Osteoblast (primary cell): ENCODE data around the gene CHN1. TPM values are rescaled to one million over a fixed set of nuclear protein-coding genes. Genes with fewer than 3 reads are reported as not detected.

ENCODE experiments used
- DNase-seq: peaks from one replicate; pipeline ENCODE4 v3.0.0; 2011; ENCODE audit warnings: low spot score, mixed read lengths; ENCODE audit not compliant: insufficient read length; ENCODE audit errors: missing footprints
- H2AFZ ChIP-seq: 2 replicates; pipeline ENCODE4 v1.6.0; 2011; ENCODE audit warnings: mild to moderate bottlenecking, low read length
- H3K27ac ChIP-seq: 2 replicates; pipeline ENCODE4 v1.5.1; 2011; ENCODE audit warnings: mild to moderate bottlenecking, low read depth, low read length, moderate library complexity
- H3K27me3 ChIP-seq: 2 replicates; pipeline ENCODE4 v1.6.0; 2012; ENCODE audit warnings: mild to moderate bottlenecking, control low read depth, inconsistent platforms, low read length, moderate library complexity; ENCODE audit not compliant: insufficient read depth
- H3K36me3 ChIP-seq: 2 replicates; pipeline ENCODE4 v1.5.1; 2011; ENCODE audit warnings: mild to moderate bottlenecking, low read length, control low read depth, moderate library complexity; ENCODE audit not compliant: insufficient read depth
- H3K4me1 ChIP-seq: 2 replicates; pipeline ENCODE4 v1.5.1; 2011; ENCODE audit warnings: mild to moderate bottlenecking, low read length, control low read depth, moderate library complexity; ENCODE audit not compliant: insufficient read depth
- H3K4me2 ChIP-seq: 2 replicates; pipeline ENCODE4 v1.6.0; 2011; ENCODE audit warnings: mild to moderate bottlenecking, low read length; ENCODE audit not compliant: insufficient read depth
- H3K4me3 ChIP-seq: fragments of 200-600 bp; sonication (generic); 3 replicates; pipeline ENCODE4 v1.5.1; 2012; ENCODE audit warnings: mild to moderate bottlenecking, low read length, inconsistent platforms; ENCODE audit not compliant: insufficient read depth
- H3K79me2 ChIP-seq: 2 replicates; pipeline ENCODE4 v1.6.0; 2012; ENCODE audit warnings: mild to moderate bottlenecking, low read length, control low read depth, inconsistent platforms; ENCODE audit not compliant: insufficient read depth
- H3K9me3 ChIP-seq: 2 replicates; pipeline ENCODE4 v1.5.1; 2011; ENCODE audit warnings: low read depth, low read length, control low read depth
- H4K20me1 ChIP-seq: 2 replicates; pipeline ENCODE4 v1.6.0; 2012; ENCODE audit warnings: mild to moderate bottlenecking, low read length, control low read depth; ENCODE audit not compliant: insufficient read depth
- total RNA-seq: library from RNA; depleted of rRNA; stranded (reverse); fragments of >200 nt; gene quantifications from 2 replicates; pipeline ENCODE4 v1.2.3, GENCODE V29; 2012
- TF ChIP-seq, protein P1 (sequence below): IDR thresholded peaks from 2 replicates; pipeline ENCODE4 v1.5.1; 2011; ENCODE audit warnings: mild to moderate bottlenecking, low read depth, low read length, moderate library complexity; ENCODE audit errors: extremely low read depth

Gene CHN1
- total RNA-seq, 1 donor, result 33.7 TPM

DNA sequence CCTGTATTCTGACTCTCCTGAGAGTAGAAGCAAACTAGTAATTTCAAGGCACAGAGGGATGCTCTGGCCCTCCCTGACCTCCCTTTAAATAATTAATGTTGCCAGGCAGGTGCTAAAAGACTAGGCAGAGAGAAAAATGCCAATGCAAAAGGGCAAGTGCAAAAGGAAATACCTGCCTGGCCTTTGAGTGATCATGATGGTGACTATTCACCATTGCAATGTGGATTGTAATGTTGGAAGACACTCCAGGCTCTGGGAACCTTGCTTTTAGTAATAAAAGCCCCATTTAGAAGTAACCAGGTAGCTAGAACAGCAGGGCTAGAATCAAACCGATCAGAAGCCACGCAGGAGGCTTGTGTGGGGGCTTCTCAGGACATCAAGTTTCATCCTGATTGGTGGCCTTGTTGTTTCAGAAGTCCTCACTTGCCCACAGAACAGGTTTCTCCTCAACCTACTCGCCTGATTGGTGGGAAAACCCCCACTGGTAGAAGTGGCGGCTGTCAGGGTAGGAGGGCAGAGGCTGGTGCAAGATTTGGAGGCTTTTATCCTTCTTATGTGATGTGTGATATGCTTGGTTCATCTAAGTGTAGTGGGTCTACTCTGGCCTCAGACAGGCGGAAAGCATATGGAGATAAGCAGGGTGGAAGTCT, 224.9 kb downstream of the CHN1 start:
- TF ChIP-seq, protein P1, sequence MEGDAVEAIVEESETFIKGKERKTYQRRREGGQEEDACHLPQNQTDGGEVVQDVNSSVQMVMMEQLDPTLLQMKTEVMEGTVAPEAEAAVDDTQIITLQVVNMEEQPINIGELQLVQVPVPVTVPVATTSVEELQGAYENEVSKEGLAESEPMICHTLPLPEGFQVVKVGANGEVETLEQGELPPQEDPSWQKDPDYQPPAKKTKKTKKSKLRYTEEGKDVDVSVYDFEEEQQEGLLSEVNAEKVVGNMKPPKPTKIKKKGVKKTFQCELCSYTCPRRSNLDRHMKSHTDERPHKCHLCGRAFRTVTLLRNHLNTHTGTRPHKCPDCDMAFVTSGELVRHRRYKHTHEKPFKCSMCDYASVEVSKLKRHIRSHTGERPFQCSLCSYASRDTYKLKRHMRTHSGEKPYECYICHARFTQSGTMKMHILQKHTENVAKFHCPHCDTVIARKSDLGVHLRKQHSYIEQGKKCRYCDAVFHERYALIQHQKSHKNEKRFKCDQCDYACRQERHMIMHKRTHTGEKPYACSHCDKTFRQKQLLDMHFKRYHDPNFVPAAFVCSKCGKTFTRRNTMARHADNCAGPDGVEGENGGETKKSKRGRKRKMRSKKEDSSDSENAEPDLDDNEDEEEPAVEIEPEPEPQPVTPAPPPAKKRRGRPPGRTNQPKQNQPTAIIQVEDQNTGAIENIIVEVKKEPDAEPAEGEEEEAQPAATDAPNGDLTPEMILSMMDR, result no peak
- Histone ChIP-seq H3K36me3 (no peaks in the 10 kb centered on the region), H3K9me3 (no peaks in the 10 kb centered on the region), H2AFZ (no peak overlapping the region), H3K27me3 (no peaks in the 10 kb centered on the region), H3K4me1 (peaks cover 37% of the 10 kb centered on the region), H3K4me3 (no peak overlapping the region), H3K4me2 (no peak overlapping the region), H3K79me2 (no peaks in the 10 kb centered on the region), H4K20me1 (no peaks in the 10 kb centered on the region), H3K27ac (peak overlapping the region; percentile 95)
- no peak for DNase-seq

GRCh38 chr2:174779361-174779928, 225.7 kb downstream of the CHN1 start:
- H2AFZ ChIP-seq, result peak overlapping the region; percentile 81
- H3K36me3 ChIP-seq, result no peaks in the 10 kb centered on the region
- H3K4me2 ChIP-seq, result peak overlapping the region; percentile 54
- no peaks in the 10 kb centered on the region for H3K27me3 ChIP-seq
- peak overlapping the region; percentile 95 for H3K27ac ChIP-seq
- no peak overlapping the region for H3K4me3 ChIP-seq
- no peaks in the 10 kb centered on the region for H3K79me2 ChIP-seq
- TF ChIP-seq, protein P1, result no peak
- H4K20me1 ChIP-seq, result no peaks in the 10 kb centered on the region
- peak; percentile 66 for DNase-seq
- peaks cover 39% of the 10 kb centered on the region for H3K4me1 ChIP-seq
- no peaks in the 10 kb centered on the region for H3K9me3 ChIP-seq

DNA sequence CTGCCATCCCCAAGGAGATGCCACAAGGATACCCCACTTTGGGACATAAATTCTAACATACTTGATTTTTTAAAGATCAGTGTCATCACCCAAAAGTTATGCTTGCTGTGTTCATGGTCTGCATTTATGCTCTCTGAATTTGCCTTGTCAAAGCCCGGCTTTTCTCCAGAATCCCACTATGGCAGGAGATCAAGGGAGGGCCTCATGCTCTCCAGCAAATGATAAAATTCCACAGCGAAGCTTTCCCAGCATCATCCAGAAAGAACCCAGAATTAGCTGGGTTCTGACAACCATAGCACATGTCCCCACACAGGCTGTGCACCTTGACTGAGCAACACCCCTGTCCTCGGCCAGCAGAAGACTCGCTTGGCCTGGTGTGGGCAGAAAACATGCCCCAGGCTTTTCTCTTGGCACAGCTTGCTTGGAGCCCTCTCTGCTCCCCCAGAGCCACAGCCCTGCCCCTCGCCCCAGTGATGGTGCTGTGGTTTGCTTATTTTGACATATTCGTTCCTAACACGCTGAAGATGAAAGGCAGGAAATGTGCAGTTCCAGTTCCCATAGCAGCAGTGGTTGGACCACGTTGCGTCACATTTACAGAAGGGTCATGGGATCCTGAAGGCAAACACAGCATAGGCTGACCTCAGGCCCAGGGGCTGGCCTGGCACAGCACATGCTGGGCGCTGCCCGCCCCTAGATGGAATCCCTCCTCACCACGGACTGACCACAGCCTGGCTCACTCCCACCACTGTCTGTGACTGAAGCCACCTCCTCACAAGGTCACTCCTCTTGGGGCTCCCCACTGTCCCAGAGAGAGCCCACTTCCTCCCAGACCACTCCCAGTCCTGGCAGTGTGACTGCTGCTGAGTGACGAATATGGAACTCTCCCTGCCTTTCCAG, 226.8 kb downstream of the CHN1 start:
- H3K27ac ChIP-seq, result peak overlapping the region; percentile 95
- H3K27me3 ChIP-seq, result no peaks in the 10 kb centered on the region
- no peaks in the 10 kb centered on the region for H3K9me3 ChIP-seq
- H3K4me2 ChIP-seq, result peak overlapping the region; percentile 54
- no peaks in the 10 kb centered on the region for H4K20me1 ChIP-seq
- peak; percentile 96 for DNase-seq
- no peaks in the 10 kb centered on the region for H3K79me2 ChIP-seq
- H2AFZ ChIP-seq, result peak overlapping the region; percentile 81
- peak overlapping the region; percentile 15 for H3K4me3 ChIP-seq
- no peaks in the 10 kb centered on the region for H3K36me3 ChIP-seq
- TF ChIP-seq, protein P1, result no peak
- H3K4me1 ChIP-seq, result peaks cover 39% of the 10 kb centered on the region
